Spleen (tissue), 11 donors: ENCODE data around the gene TRAF7. TPM values are rescaled to one million over a fixed set of nuclear protein-coding genes. Genes with fewer than 3 reads are reported as not detected.
A peak's percentile ranks its signal among the peaks of the same experiment; 100 is the strongest.

Experiments used
- DNase-seq: peaks from one replicate; pipeline ENCODE4 v3.0.0-alpha.2; 2020
- H3K27ac ChIP-seq, 8 donors: fragments of 200-600 bp; sonication (generic) in 7 of 8; 1 replicate in 4 of 8; 2 replicates in 4 of 8; pipeline versions ENCODE4 v1.5.0 to v1.8.0; 2016 to 2021; ENCODE audit warnings: inconsistent platforms in 4 of 8, mild to moderate bottlenecking in 4 of 8, moderate library complexity in 1 of 8
- H3K27me3 ChIP-seq, 7 donors: fragments of 200-600 bp; sonication (generic) in 6 of 7; replicated peaks in 1 of 7; 1 replicate in 4 of 7; 2 replicates in 3 of 7; pipeline versions ENCODE4 v1.5.0 to v1.8.0; 2016 to 2021; ENCODE audit warnings: inconsistent platforms in 3 of 7, mild to moderate bottlenecking in 1 of 7
- H3K36me3 ChIP-seq, 6 donors: fragments of 200-600 bp; sonication (generic) in 5 of 6; 1 replicate in 4 of 6; 2 replicates in 2 of 6; pipeline versions ENCODE4 v1.5.0 to v1.8.0; 2016 to 2021; ENCODE audit warnings: inconsistent platforms in 2 of 6
- H3K4me1 ChIP-seq, 6 donors: fragments of 200-600 bp; sonication (generic) in 5 of 6; 1 replicate in 3 of 6; 2 replicates in 3 of 6; pipeline versions ENCODE4 v1.5.0 to v1.8.0; 2016 to 2021; ENCODE audit warnings: inconsistent platforms in 3 of 6
- H3K4me3 ChIP-seq, 8 donors: fragments of 200-600 bp; sonication (generic) in 7 of 8; 1 replicate in 4 of 8; 2 replicates in 4 of 8; pipeline versions ENCODE4 v1.5.0 to v1.8.0; 2016 to 2021; ENCODE audit warnings: inconsistent platforms in 4 of 8, mild to moderate bottlenecking in 4 of 8, moderate library complexity in 2 of 8
- H3K9me3 ChIP-seq, 8 donors: fragments of 200-600 bp; sonication (generic) in 7 of 8; 1 replicate in 4 of 8; 2 replicates in 4 of 8; pipeline versions ENCODE4 v1.5.0 to v1.8.0; 2016 to 2021; ENCODE audit warnings: inconsistent platforms in 4 of 8
- CTCF ChIP-seq, 11 experiments: fragments of 200-600 bp in 7 of 11; fragments of 450-650 bp in 4 of 11; sonication (generic) in 4 of 11; IDR thresholded peaks in 8 of 11; conservative IDR thresholded peaks in 3 of 11; 1 replicate in 7 of 11; 2 replicates in 4 of 11; pipeline versions ENCODE4 v1.4.0 to v1.8.0; 2016 to 2021; ENCODE audit warnings: antibody characterized with exemption in 11 of 11, inconsistent platforms in 4 of 11, mild to moderate bottlenecking in 1 of 11
- POLR2A ChIP-seq, 3 donors: fragments of 450-650 bp; IDR thresholded peaks; one replicate each; pipeline ENCODE4 v1.5.1; 2017; ENCODE audit warnings: antibody characterized with exemption in 3 of 3, mild to moderate bottlenecking in 1 of 3
- POLR2AphosphoS5 ChIP-seq, 3 donors: sonication (generic); formaldehyde crosslinking; IDR thresholded peaks; one replicate each; pipeline ENCODE4 v1.5.1; 2017; ENCODE audit warnings: antibody characterized with exemption in 3 of 3
- WGBS, 5 donors: extraction: QIAGEN DNeasy Blood & Tissue Kit in 3 of 5; methylation state at CpG; one replicate each; pipeline versions ENCODE4 v1.1.5 to v1.1.7; 2013 to 2018; 5-methylcytosine and 5-hydroxymethylcytosine counted together
- intact Hi-C: fragments of 100-400 bp; cut with DNase I; formaldehyde crosslinking; loops from one replicate; pipeline ENCODE4 v1.15.0; 2023; ENCODE audit warnings: low total_unique reads
- polyA plus RNA-seq, 3 donors: library from polyadenylated mRNA; stranded (reverse); fragments of 200-250 nt; gene quantifications; one replicate each; pipeline ENCODE4 v1.2.1, GENCODE V29; 2013
- total RNA-seq, 7 donors: library from RNA; depleted of rRNA in 3 of 7; stranded (reverse); fragments of >200 nt in 3 of 7; fragmentation: NEBNext Ultra II Directional in 4 of 7; extraction: Animal tissue kit (Norgen Biotek cat#: 25700) in 4 of 7; gene quantifications; one replicate each; pipeline versions ENCODE4 v1.1.0 to v1.2.1, GENCODE V29; 2016 to 2021
- donor health status: healthy with polysubstance abuse.
- donor health status: DM: no; HTN: no; CAD: no; lungs with moderate emphysema.
- donor health status: DM: no; HTN: no; CAD: no.
- donor health status: Bipolar disorder and iron deficiency.
- donor health status: healthy.
- donor health status: DM: no; HTN: no; CAD: no.
- donor health status: DM: yes; HTN: yes; CAD: no.

TRAF7 gene
- total and polyA plus RNA-seq, 10 donors: 22.0 to 63.9 (median 44.1) TPM

GRCh38 chr16:2165861-2166260 is 10.3 kb downstream of the TRAF7 start:
- H3K27me3 ChIP-seq: no peaks in the 10 kb centered on the region
- no peak for DNase-seq
- no peaks in the 10 kb centered on the region for H3K9me3 ChIP-seq
- intact Hi-C loops: no loop called here
- TF ChIP-seq POLR2A (IDR thresholded peaks at IDR 0.05) (no peak), CTCF (IDR thresholded peaks at IDR 0.05 in 8 of 11, conservative IDR thresholded peaks at IDR 0.05 in 3 of 11) (no peak), POLR2AphosphoS5 (IDR thresholded peaks at IDR 0.05) (no peak)
- H3K4me1 ChIP-seq: peaks cover 0 to 58% (median 21%) of the 10 kb centered on the region in 6 donors
- H3K36me3 ChIP-seq: peaks cover 0 to 84% (median 42%) of the 10 kb centered on the region in 6 donors
- 92 to 98% (median 94%) methylated on average over 8 to 12 of the region's 12 CpGs for WGBS, 5 donors
- H3K4me3 ChIP-seq: no peak overlapping the region
- no peak overlapping the region for H3K27ac ChIP-seq

GRCh38 chr16:2166263-2167067 is 10.9 kb downstream of the TRAF7 start:
- Histone ChIP-seq H3K9me3 (no peaks in the 10 kb centered on the region), H3K27me3 (no peaks in the 10 kb centered on the region), H3K4me1 (peaks cover 0 to 58% (median 21%) of the 10 kb centered on the region in 6 donors), H3K36me3 (peaks cover 0 to 88% (median 47%) of the 10 kb centered on the region in 6 donors), H3K27ac (peak overlapping the region in 1 of 8 donors; percentile 41), H3K4me3 (no peak overlapping the region)
- 93 to 97% (median 96%) methylated on average over 17 of the region's 17 CpGs for WGBS, 5 donors
- no peak for DNase-seq
- intact Hi-C loops: no loop called here
- TF ChIP-seq POLR2A (IDR thresholded peaks at IDR 0.05): no peak
- no peak for TF ChIP-seq CTCF (IDR thresholded peaks at IDR 0.05 in 8 of 11, conservative IDR thresholded peaks at IDR 0.05 in 3 of 11)
- no peak for TF ChIP-seq POLR2AphosphoS5 (IDR thresholded peaks at IDR 0.05)

- H3K36me3 ChIP-seq: peaks cover 0 to 88% (median 54%) of the 10 kb centered on the region in 6 donors
- intact Hi-C loops: no loop called here
- DNase-seq: no peak
Observed at GRCh38 chr16:2167068-2167638, 11.6 kb downstream of the TRAF7 start.

GRCh38 chr16:2170080-2170479 is 14.5 kb downstream of the TRAF7 start:
- Histone ChIP-seq H3K4me3 (peak overlapping the region in 7 of 8 donors; percentile 25 to 67 (median 39)), H3K27ac (peak overlapping the region; percentile 13 to 81 (median 76)), H3K27me3 (no peaks in the 10 kb centered on the region), H3K9me3 (no peaks in the 10 kb centered on the region), H3K4me1 (peaks cover 4 to 75% (median 33%) of the 10 kb centered on the region in 6 donors), H3K36me3 (peaks cover 2 to 98% (median 83%) of the 10 kb centered on the region in 6 donors)
- intact Hi-C loops: no loop called here
- peak; percentile 83 to 89 (median 85) for TF ChIP-seq POLR2AphosphoS5 (IDR thresholded peaks at IDR 0.05)
- TF ChIP-seq POLR2A (IDR thresholded peaks at IDR 0.05): peak in 1 of 3 donors; percentile 35
- TF ChIP-seq CTCF (IDR thresholded peaks at IDR 0.05 in 8 of 11, conservative IDR thresholded peaks at IDR 0.05 in 3 of 11): peak in 1 of 11 experiments; percentile 12
- peak; percentile 88 for DNase-seq
- 69 to 81% (median 79%) methylated on average over 6 to 18 of the region's 18 CpGs for WGBS, 5 donors

More at GRCh38 chr16:2167068-2167638, 11.6 kb downstream of the TRAF7 start:
- peaks cover 0 to 58% (median 21%) of the 10 kb centered on the region in 6 donors for H3K4me1 ChIP-seq
- peak; percentile 33 to 65 (median 54) for TF ChIP-seq POLR2AphosphoS5 (IDR thresholded peaks at IDR 0.05)
- TF ChIP-seq POLR2A (IDR thresholded peaks at IDR 0.05): no peak
- no peaks in the 10 kb centered on the region for H3K27me3 ChIP-seq
- H3K9me3 ChIP-seq: no peaks in the 10 kb centered on the region
- no peak overlapping the region for H3K4me3 ChIP-seq
- 81 to 94% (median 86%) methylated on average over 11 to 18 of the region's 18 CpGs for WGBS, 5 donors
- peak overlapping the region in 4 of 8 donors; percentile 30 to 41 (median 37) for H3K27ac ChIP-seq
